OCI-M2 (cell line): ENCODE data around the gene COPS2.
"Not testable (repeated sequence)": the region's sequence is repeated elsewhere in the genome, so short reads cannot be mapped to it uniquely, and the experiment has no call there.

Experiments
- DNase-seq: peaks from one replicate; lab custom pipeline; 2025; ENCODE audit not compliant: unreplicated experiment; lab: John Stamatoyannopoulos, UW

COPS2 gene

DNA sequence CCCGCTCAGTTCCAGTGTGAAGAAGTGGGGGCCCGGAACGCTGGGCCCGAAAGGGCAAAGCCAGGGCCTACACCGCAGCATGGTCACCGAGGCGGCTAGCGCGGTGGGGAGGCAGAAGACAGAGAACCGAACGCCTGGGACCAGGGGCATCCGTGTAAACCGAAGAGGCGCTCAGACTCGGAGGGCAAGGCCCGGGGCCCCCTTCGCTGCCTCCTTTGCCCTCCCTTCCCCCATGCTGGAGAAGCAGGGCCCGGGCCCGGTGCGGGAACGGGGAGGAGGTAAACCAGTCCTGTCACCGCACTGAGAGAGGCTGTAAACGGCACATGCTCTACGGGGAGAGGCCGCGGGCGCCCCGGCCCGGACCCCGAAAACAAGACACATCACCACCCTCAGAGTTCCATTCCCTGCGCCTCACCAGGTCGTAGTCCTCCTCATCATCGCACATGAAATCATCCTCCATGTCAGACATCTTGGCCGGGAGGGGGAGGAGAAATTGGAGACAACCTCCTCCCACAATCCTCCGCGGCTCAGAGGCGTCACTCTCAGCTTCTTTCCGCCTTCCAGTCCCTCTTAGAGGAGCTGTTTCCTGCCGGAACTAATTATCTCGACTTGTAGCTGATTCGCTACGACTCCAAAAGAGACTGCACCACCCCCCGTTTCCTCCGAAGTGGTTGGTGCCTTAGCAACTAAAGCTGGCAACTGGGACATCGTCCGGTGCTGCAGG is at the start of gene COPS2:
Gene COPS2, minus strand, starts transcription at position 490 of the 724 bp plus-strand sequence. Its CDS starts 21 bp downstream, at position 469.
- peak; percentile 90 for DNase-seq

DNA sequence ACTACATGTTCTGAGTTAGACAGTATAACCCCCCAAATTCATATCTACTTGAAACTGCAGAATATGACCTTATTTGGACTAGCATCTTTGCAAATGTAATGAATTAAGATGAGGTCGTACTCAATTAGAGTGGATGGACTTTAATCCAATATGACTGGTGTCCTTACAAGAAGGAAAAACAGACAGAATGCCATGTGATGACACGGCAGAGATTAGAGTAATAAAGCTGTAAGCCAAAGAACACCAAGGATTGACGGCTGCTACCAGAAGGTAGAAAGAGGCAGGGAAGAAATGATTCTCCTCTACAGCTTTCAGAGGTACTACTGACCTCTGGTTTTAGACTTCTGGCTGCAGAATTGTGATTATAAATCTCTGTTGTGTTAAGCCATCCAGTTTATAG is 44.9 kb upstream of the COPS2 start:
- no peak for DNase-seq

DNA sequence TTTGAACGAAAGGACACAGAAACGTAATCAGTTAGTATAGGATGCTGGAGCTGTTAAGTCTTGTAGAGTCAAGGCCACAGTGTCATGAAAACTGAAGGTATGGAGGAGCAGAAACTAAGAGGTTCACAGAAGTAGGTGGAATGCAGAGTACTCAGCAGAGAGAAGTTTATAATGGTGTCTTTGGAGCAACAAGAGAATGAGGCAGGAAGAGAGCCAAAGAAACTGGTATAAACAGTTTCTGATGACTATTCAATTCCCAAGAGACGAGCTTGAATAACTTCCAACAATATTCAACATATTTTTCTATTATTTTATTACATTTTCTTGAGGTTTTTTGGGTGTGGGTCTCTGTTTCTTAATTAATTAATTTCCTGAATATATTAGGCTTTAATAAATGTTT is 44.3 kb upstream of the COPS2 start:
- no peak for DNase-seq

DNA sequence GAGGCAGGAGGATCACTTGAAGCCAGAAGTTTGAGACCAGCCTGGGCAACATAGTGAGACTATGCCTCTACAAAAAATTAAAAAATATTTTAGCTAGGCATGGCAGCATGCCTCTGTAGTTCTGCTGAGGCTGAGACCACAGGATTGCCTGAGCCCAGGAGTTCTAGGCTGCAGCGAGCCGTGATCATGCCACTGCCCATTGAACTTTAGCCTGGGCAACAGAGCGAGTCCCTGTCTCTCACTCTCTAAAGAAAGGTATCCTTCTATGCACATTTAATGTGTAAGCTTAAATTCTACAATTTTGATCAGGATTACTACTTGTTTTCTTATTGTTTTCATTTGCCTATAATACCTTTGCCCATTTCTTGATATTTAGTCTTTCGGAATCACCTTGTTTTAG is 41.5 kb upstream of the COPS2 start:
- DNase-seq: no peak

GRCh38 chr15:49191892-49192291 is 36.5 kb upstream of the COPS2 start:
- DNase-seq: no peak

- DNase-seq: no peak
These were observed 35.2 kb upstream of the COPS2 start for GRCh38 chr15:49190586-49190985.

GRCh38 chr15:49189631-49190030 is 34.2 kb upstream of the COPS2 start:
- DNase-seq: no peak

DNA sequence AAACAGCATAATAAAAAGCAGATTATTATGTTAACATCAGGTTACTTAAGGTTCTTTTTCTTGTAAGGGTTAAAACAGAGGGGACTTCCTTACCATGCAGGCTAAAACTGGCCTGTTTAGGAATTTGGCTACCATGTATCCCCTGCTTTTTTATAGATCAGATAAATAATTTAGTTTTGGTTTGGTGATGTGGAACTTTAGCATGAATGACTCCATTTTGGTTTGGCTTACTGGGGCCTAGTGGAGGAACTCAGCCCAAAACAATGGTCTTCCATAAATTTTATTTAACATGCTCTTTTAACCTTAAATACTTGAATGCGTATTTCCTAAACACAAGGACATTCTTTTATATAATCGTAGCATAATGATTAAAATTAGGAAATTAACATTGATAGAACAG is 33.5 kb upstream of the COPS2 start:
- no peak for DNase-seq

GRCh38 chr15:49187549-49188245 is 32.3 kb upstream of the COPS2 start:
- no peak for DNase-seq

- DNase-seq: no peak
These were observed 30.1 kb upstream of the COPS2 start for GRCh38 chr15:49185473-49185872.

DNA sequence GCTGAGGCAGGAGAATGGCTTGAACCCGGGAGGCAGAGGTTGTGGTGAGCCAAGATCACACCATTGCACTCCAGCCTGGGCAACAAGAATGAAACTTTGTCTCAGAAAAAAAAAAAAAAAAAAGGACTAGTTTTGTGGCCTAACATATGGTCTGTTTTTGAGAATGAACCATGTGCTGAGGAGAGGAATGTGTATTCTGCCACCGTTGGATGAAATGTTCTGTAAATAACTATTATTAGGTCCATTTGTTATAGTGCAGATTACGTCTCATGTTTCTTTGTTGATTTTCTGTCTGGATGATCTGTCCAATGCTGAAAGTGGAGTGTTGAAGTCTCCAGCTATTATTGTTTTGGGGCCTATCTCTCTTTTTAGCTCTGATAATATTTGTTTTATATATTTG is 28.3 kb upstream of the COPS2 start:
- not testable (repeated sequence) for DNase-seq

DNA sequence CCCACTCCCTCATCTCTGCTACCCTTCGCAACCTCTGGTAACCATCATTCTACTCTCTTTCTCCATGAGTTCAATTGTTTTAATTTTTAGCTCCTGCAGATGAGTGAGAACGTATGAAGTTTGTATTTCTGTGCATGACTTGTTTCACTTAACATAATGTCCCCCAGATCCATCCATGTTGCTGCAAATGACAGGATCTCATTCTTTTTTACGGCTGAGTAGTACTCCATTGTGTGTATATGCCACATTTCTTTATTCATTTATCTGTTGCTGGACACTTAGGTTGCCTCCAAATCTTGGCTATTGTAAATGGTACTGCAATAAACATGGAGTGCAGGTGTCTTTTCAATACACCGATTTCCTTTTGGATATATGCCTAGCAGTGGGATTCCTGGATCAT is 26.7 kb upstream of the COPS2 start:
- no peak for DNase-seq

GRCh38 chr15:49179433-49180190 is 24.2 kb upstream of the COPS2 start:
- no peak for DNase-seq

DNA sequence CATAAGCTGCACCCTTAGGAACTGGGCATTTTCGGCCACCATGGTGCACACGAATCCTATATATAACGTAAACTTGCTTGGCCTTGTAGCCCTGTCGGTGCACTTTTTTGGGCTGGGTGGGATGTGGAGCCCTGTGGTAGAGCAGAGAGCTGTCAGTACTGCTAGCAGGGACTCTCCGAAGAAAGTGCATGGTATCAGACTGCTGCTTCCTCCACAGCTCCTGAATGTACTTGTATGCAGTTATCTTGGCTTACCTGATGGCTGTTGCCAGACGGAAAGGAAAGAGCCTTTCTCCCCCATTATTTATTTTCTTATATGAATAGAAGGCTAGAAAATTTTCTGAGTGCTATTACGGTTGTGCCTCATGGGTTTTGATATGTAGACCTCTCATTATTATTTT is 23.1 kb upstream of the COPS2 start:
- no peak for DNase-seq

- not testable (repeated sequence) for DNase-seq
These were observed 20.4 kb upstream of the COPS2 start for GRCh38 chr15:49175582-49176397.

GRCh38 chr15:49174902-49175301 is 19.5 kb upstream of the COPS2 start:
- DNase-seq: no peak

- DNase-seq: no peak
These were observed 16.4 kb upstream of the COPS2 start for GRCh38 chr15:49171790-49172189.

- peak; percentile 42 for DNase-seq
These were observed 14.6 kb upstream of the COPS2 start, which contains the start of gene GALK2 for GRCh38 chr15:49169880-49170597. GALK2 (plus strand) TSS chr15:49170247; CDS start chr15:49170323, 76 bp downstream.

GRCh38 chr15:49168016-49168415 is 12.6 kb upstream of the COPS2 start:
- no peak for DNase-seq

DNA sequence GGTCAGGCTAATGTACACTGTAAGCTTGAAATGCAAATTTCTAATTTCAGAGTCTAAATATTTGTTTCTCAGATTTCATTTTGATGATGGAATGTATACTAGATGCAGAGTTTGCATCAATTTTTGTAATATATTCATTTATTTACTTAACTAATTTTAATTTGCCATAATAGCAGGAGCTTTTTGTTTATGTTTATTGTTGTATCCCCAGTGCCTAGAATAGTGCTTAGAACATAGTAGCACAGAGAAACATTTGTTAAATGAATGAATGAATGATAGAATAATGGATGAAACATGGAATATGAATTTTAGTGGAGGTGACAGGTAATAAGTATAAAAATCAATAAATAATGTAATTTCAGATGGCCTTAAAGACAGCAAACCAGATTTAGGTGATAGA is 9.5 kb upstream of the COPS2 start:
- no peak for DNase-seq
